Smooth muscle cell (in vitro differentiated cells): Measurements from ENCODE around the gene CASP2. TPM values are rescaled to one million over a fixed set of nuclear protein-coding genes. Genes with fewer than 3 reads are reported as not detected.

Experiments used
- DNase-seq: peaks from one replicate; lab custom pipeline; 2025; ENCODE audit not compliant: unreplicated experiment; lab: John Stamatoyannopoulos, UW
- H2AFZ ChIP-seq: fragments of 200-600 bp; sonication (generic); 2 replicates; pipeline ENCODE4 v1.6.0; 2016; ENCODE audit warnings: antibody characterized with exemption, low read depth, mild to moderate bottlenecking
- H3F3A ChIP-seq: fragments of 200-600 bp; sonication (generic); 2 replicates; pipeline ENCODE4 v1.6.0; 2017; ENCODE audit warnings: antibody characterized with exemption, low read depth
- H3K27ac ChIP-seq: fragments of 200-600 bp; sonication (generic); 2 replicates; pipeline ENCODE4 v1.5.1; 2016; ENCODE audit warnings: low read depth, mild to moderate bottlenecking
- H3K27me3 ChIP-seq: fragments of 200-600 bp; sonication (generic); 2 replicates; pipeline ENCODE4 v1.6.1; 2016; ENCODE audit warnings: low read depth, mild to moderate bottlenecking
- H3K36me3 ChIP-seq: fragments of 200-600 bp; sonication (generic); 2 replicates; pipeline ENCODE4 v1.5.1; 2016; ENCODE audit warnings: low read depth
- H3K4me1 ChIP-seq: fragments of 200-600 bp; sonication (generic); 2 replicates; pipeline ENCODE4 v1.5.1; 2016; ENCODE audit warnings: low read depth
- H3K4me2 ChIP-seq: fragments of 200-600 bp; sonication (generic); 2 replicates; pipeline ENCODE4 v1.6.0; 2016; ENCODE audit warnings: mild to moderate bottlenecking
- H3K4me3 ChIP-seq: fragments of 200-600 bp; sonication (generic); 2 replicates; pipeline ENCODE4 v1.5.1; 2016; ENCODE audit warnings: mild to moderate bottlenecking
- H3K79me2 ChIP-seq: fragments of 200-600 bp; sonication (generic); 2 replicates; pipeline ENCODE4 v1.6.0; 2016; ENCODE audit warnings: low read depth, mild to moderate bottlenecking
- H3K9ac ChIP-seq: fragments of 200-600 bp; sonication (generic); 2 replicates; pipeline ENCODE4 v1.6.0; 2016; ENCODE audit warnings: low read depth
- H3K9me3 ChIP-seq: fragments of 200-600 bp; sonication (generic); replicated peaks from 2 replicates; pipeline ENCODE4 v1.5.1; 2016; ENCODE audit warnings: low read depth
- H4K20me1 ChIP-seq: fragments of 200-600 bp; sonication (generic); 2 replicates; pipeline ENCODE4 v1.6.0; 2016; ENCODE audit warnings: low read depth
- whole genome bisulfite sequencing: methylation state at CpG from one replicate; pipeline ENCODE4 v1.1.7; 2016; ENCODE audit warnings: low lambda C conversion rate; 5-methylcytosine and 5-hydroxymethylcytosine counted together
- polyA plus RNA-seq: library from polyadenylated mRNA; unstranded; fragments of >200 nt; fragmentation: Nextera tagmentation; extraction: Ambion mirVana; gene quantifications from 2 replicates; pipeline ENCODE4 v1.2.1, GENCODE V29; 2016
- total RNA-seq: library from RNA; depleted of rRNA; stranded (reverse); fragments of >200 nt; gene quantifications from 2 replicates; pipeline ENCODE4 v1.2.3, GENCODE V29; 2014
- TF ChIP-seq, protein P1 (sequence below): fragments of 200-600 bp; sonication (generic); IDR thresholded peaks from 2 replicates; pipeline ENCODE4 v1.5.1; 2017; ENCODE audit warnings: borderline replicate concordance, mild to moderate bottlenecking, antibody characterized with exemption; ENCODE audit not compliant: insufficient read depth, poor library complexity, severe bottlenecking

CASP2 gene
- total and polyA plus RNA-seq, 2 experiments from 2014 or later, result 8.1 to 22.0 TPM

DNA sequence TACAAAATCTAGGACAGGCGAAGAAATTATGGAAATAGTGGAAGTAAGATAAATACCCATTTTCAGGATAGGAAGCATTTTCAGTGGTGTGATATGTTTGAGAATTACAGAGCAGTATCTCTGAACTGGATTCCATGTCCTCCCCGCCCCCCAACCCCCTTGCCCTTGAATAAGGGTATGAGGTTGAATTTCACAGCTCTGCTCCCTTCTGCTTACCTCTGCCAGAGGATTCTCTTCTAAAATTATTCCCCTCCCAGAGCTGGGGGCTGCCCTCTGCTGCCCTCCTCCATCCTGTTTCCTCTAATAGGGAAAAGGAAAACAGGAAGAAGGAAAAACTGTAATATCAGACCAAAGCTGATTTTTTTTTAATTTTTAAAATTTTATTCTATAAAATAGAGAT is 20.5 kb downstream of the CASP2 start:
- 98% methylated on average over 2 of the region's 2 CpGs for WGBS
- H3K9me3 ChIP-seq, result no peaks in the 10 kb centered on the region

DNA sequence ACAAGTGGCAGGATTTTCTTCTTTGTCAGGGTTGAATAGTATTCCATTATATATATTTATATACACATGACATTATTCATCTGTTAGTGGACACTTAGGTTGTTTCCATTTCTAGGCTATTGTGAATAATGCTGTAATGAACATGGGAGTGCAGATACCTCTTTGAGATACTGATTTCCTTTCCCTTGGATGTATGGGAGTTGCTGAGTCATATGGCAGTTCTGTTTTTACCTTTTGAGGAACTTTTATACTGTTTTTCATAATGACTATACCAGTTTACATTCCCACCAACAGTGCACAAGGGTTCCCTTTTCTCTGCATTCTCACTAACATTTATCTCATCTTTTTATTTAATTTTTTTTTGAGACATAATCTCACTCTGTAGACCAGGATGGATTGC is 26.0 kb downstream of the CASP2 start:
- Histone ChIP-seq H3K79me2 (no peaks in the 10 kb centered on the region), H3K4me1 (no peaks in the 10 kb centered on the region), H3K4me2 (no peak overlapping the region), H3K36me3 (no peaks in the 10 kb centered on the region), H3K9me3 (no peaks in the 10 kb centered on the region), H3K4me3 (no peak overlapping the region), H3K9ac (no peak overlapping the region), H2AFZ (no peak overlapping the region), H3F3A (no peaks in the 10 kb centered on the region), H3K27ac (no peak overlapping the region), H4K20me1 (no peaks in the 10 kb centered on the region), H3K27me3 (no peaks in the 10 kb centered on the region)
- DNase-seq, result no peak
- TF ChIP-seq, protein P1, sequence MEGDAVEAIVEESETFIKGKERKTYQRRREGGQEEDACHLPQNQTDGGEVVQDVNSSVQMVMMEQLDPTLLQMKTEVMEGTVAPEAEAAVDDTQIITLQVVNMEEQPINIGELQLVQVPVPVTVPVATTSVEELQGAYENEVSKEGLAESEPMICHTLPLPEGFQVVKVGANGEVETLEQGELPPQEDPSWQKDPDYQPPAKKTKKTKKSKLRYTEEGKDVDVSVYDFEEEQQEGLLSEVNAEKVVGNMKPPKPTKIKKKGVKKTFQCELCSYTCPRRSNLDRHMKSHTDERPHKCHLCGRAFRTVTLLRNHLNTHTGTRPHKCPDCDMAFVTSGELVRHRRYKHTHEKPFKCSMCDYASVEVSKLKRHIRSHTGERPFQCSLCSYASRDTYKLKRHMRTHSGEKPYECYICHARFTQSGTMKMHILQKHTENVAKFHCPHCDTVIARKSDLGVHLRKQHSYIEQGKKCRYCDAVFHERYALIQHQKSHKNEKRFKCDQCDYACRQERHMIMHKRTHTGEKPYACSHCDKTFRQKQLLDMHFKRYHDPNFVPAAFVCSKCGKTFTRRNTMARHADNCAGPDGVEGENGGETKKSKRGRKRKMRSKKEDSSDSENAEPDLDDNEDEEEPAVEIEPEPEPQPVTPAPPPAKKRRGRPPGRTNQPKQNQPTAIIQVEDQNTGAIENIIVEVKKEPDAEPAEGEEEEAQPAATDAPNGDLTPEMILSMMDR, result no peak

More for the DNA sequence above, 20.5 kb downstream of the CASP2 start:
- TF ChIP-seq, protein P1, result no peak
- Histone ChIP-seq H4K20me1 (peaks cover 9% of the 10 kb centered on the region), H3K27ac (no peak overlapping the region), H3F3A (no peaks in the 10 kb centered on the region), H3K79me2 (no peaks in the 10 kb centered on the region), H3K9ac (no peak overlapping the region), H3K27me3 (no peaks in the 10 kb centered on the region), H3K4me2 (no peak overlapping the region), H3K36me3 (peaks cover 8% of the 10 kb centered on the region), H2AFZ (no peak overlapping the region), H3K4me3 (no peak overlapping the region), H3K4me1 (no peaks in the 10 kb centered on the region)
- no peak for DNase-seq

DNA sequence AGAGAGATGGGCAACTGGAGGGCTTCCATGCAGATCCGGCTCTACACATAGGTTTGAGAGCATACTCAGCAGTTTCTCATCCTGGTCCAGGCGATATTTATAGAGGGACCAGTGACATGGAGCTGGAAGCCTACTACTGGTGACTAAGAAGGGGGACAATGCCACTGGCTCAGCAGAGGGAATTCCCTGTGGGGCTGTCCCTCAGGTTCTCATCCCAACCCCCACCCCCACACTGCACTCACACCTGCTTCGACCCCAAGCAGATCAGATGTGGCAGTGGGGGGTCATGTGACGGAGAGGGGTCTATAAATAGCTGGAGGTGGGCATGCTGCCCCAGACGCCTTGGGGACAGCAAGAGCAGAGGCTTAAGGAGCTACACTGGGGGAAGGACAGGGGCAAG is 27.6 kb downstream of the CASP2 start, which contains the start of gene CLCN1:
Gene CLCN1, plus strand, starts transcription at position 336 of the 400 bp plus-strand sequence. CDS start 102 bp downstream, outside the sequence.
- 81% methylated on average over 5 of the region's 5 CpGs for WGBS
- TF ChIP-seq, protein P1, result no peak

DNA sequence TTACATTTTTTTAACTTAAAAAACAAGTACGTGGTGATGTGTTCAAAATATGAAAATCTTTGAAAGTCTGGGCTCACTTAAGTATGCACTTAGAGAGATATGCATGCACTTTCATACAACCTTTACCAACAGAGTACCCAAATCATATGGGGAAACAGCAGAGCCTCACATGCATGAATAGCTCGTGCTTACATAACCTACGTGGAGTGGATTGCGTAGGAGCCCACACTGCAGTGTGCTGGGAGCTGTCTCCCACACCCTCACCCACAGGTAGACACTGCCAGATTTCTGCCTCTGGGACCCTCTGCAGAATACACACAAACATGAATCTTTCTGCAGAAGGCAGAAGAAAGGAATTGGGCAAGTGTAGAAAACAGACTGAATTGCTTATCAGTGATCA is 28.3 kb downstream of the CASP2 start:
- Histone ChIP-seq H4K20me1 (no peaks in the 10 kb centered on the region), H3K9me3 (no peaks in the 10 kb centered on the region), H3K27me3 (no peaks in the 10 kb centered on the region), H3K4me1 (no peaks in the 10 kb centered on the region), H3K79me2 (no peaks in the 10 kb centered on the region), H3K27ac (no peak overlapping the region), H3K36me3 (no peaks in the 10 kb centered on the region), H3K9ac (no peak overlapping the region), H3K4me2 (no peak overlapping the region), H2AFZ (no peak overlapping the region), H3K4me3 (no peak overlapping the region), H3F3A (no peaks in the 10 kb centered on the region)
- 93% methylated on average over 4 of the region's 4 CpGs for WGBS
- TF ChIP-seq, protein P1, result no peak
- no peak for DNase-seq

More for the DNA sequence above, 27.6 kb downstream of the CASP2 start, which contains the start of gene CLCN1:
- no peaks in the 10 kb centered on the region for H3K4me1 ChIP-seq
- H4K20me1 ChIP-seq, result no peaks in the 10 kb centered on the region
- H3K9ac ChIP-seq, result no peak within 1 kb of the TSS
- no peak within 1 kb of the TSS for H3K27ac ChIP-seq
- no peaks in the 10 kb centered on the region for H3F3A ChIP-seq
- H3K36me3 ChIP-seq, result no peaks in the 10 kb centered on the region
- H3K4me3 ChIP-seq, result no peak within 1 kb of the TSS
- no peak within 1 kb of the TSS for H2AFZ ChIP-seq
- no peak for DNase-seq
- no peaks in the 10 kb centered on the region for H3K79me2 ChIP-seq
- H3K27me3 ChIP-seq, result no peaks in the 10 kb centered on the region
- no peaks in the 10 kb centered on the region for H3K9me3 ChIP-seq
- no peak within 1 kb of the TSS for H3K4me2 ChIP-seq
